HG03025 (cell line): ENCODE data around the gene MKRN2.

ENCODE experiments used
- ATAC-seq: cut with Tn5 transposase; IDR thresholded peaks from one replicate; pipeline ENCODE4 v1.9.1; 2021; ENCODE audit warnings: mild to moderate bottlenecking, moderate library complexity; ENCODE audit not compliant: unreplicated experiment, low FRiP score

Gene MKRN2

GRCh38 chr3:12549971-12550760 lies 6.7 kb upstream of the MKRN2 start:
- no peak for ATAC-seq

- ATAC-seq = no peak
These were observed 2.9 kb upstream of the MKRN2 start for GRCh38 chr3:12553921-12554391.

GRCh38 chr3:12556314-12556689 lies 585 bp upstream of the MKRN2 start:
- peak; percentile 10 for ATAC-seq

GRCh38 chr3:12557473-12558100 lies 700 bp downstream of the MKRN2 start:
- no peak for ATAC-seq

- ATAC-seq = no peak
These were observed 1.8 kb downstream of the MKRN2 start for GRCh38 chr3:12558706-12559105.

GRCh38 chr3:12559520-12559919 lies 2.6 kb downstream of the MKRN2 start:
- ATAC-seq = no peak

- no peak for ATAC-seq
These were observed 3.8 kb downstream of the MKRN2 start for GRCh38 chr3:12560505-12561190.

- no peak for ATAC-seq
These were observed 4.5 kb downstream of the MKRN2 start for GRCh38 chr3:12561397-12561796.

- no peak for ATAC-seq
These were observed 5.6 kb downstream of the MKRN2 start for GRCh38 chr3:12562451-12562850.

GRCh38 chr3:12566976-12567375 lies 10.1 kb downstream of the MKRN2 start:
- no peak for ATAC-seq

- ATAC-seq = no peak
These were observed 11.9 kb downstream of the MKRN2 start for GRCh38 chr3:12568747-12569146.

GRCh38 chr3:12569836-12570235 lies 12.9 kb downstream of the MKRN2 start:
- ATAC-seq = no peak

GRCh38 chr3:12571986-12572385 lies 15.1 kb downstream of the MKRN2 start:
- no peak for ATAC-seq

GRCh38 chr3:12574131-12574530 lies 17.2 kb downstream of the MKRN2 start:
- ATAC-seq = no peak

- ATAC-seq = no peak
These were observed 17.8 kb downstream of the MKRN2 start for GRCh38 chr3:12574661-12575060.

- ATAC-seq = no peak
These were observed 20.5 kb downstream of the MKRN2 start for GRCh38 chr3:12577379-12577778.

GRCh38 chr3:12578742-12579141 lies 21.9 kb downstream of the MKRN2 start:
- ATAC-seq = no peak

- no peak for ATAC-seq
These were observed 22.6 kb downstream of the MKRN2 start for GRCh38 chr3:12579456-12579855.

- no peak for ATAC-seq
These were observed 23.0 kb downstream of the MKRN2 start for GRCh38 chr3:12579905-12580304.

GRCh38 chr3:12582730-12583129 lies 25.8 kb downstream of the MKRN2 start:
- no peak for ATAC-seq

GRCh38 chr3:12583280-12583679 lies 26.4 kb downstream of the MKRN2 start:
- ATAC-seq = no peak
